ENCODE results near the gene MPZL3.
"Not testable (repeated sequence)": the region's sequence is repeated elsewhere in the genome, so short reads cannot be mapped to it uniquely, and the experiment has no call there.

MPZL3 gene

GRCh38 chr11:118213201-118213600 is 39.0 kb downstream of the MPZL3 start:
- DNase-seq (ENCODE audit: low read depth in 1 of 2, low spot score in 1 of 2): no peak

- DNase-seq (ENCODE audit: low read depth in 1 of 2, low spot score in 1 of 2): no peak
Measured at GRCh38 chr11:118212781-118213191, 39.4 kb downstream of the MPZL3 start.

DNA sequence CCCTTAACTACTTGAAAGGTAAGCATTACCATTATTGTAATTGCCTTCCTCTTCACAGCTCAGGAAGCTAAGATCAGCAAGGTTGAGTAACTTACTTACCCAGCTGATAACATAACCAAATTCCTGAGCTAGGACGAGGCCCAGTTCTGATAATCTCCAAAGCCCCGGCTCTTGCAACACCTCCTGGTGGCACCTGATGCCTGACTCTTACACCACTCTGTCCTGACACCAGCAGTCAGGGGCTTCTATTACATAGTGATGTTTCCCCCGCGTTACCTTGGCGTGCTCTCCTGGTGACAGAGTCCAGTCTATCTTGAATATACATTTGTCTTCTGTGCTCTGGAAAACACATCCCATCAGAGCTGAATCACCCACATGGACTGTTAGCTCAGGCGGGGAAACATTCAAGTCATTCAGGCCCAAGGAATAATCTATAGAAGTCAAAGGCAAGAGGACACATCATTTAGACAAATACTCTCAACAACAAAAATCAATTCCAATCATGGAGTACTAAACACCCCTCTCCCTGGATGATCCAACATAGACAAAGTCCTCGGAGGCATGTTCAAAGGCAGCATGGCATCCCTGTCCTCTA is 39.9 kb downstream of the MPZL3 start:
- no peak for DNase-seq (ENCODE audit: low read depth in 1 of 2, low spot score in 1 of 2)

- DNase-seq (ENCODE audit: low read depth in 1 of 2, low spot score in 1 of 2): no peak
Measured at GRCh38 chr11:118211006-118211405, 41.2 kb downstream of the MPZL3 start.

DNA sequence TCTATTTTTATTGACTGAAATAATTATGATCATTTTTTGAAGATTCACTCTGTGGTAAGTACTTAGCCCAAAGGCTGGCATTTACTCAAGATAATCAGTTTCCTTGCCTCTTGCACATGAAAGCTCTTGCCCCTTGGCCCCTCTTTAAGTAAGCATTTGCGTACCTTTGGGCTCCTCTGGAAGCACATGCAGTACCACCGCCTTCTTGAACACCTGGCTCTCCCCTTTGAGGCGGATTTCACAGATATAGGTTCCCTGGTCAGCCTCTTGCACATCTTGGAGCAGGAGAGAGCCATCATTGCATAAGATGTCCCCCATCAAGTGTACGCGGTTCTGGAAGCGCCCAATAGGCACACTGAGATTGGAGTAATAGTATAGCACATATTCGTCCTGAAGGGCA is 41.8 kb downstream of the MPZL3 start:
- no peak for DNase-seq (ENCODE audit: low read depth in 1 of 2, low spot score in 1 of 2)

- no peak for DNase-seq (ENCODE audit: low read depth in 1 of 2, low spot score in 1 of 2)
Measured at GRCh38 chr11:118209033-118209432, 43.1 kb downstream of the MPZL3 start.

GRCh38 chr11:118207079-118207478 is 45.1 kb downstream of the MPZL3 start:
- no peak for DNase-seq (ENCODE audit: low read depth in 1 of 2, low spot score in 1 of 2)

- DNase-seq (ENCODE audit: low read depth in 1 of 2, low spot score in 1 of 2): no peak
Measured at GRCh38 chr11:118206391-118207031, 45.7 kb downstream of the MPZL3 start.

DNA sequence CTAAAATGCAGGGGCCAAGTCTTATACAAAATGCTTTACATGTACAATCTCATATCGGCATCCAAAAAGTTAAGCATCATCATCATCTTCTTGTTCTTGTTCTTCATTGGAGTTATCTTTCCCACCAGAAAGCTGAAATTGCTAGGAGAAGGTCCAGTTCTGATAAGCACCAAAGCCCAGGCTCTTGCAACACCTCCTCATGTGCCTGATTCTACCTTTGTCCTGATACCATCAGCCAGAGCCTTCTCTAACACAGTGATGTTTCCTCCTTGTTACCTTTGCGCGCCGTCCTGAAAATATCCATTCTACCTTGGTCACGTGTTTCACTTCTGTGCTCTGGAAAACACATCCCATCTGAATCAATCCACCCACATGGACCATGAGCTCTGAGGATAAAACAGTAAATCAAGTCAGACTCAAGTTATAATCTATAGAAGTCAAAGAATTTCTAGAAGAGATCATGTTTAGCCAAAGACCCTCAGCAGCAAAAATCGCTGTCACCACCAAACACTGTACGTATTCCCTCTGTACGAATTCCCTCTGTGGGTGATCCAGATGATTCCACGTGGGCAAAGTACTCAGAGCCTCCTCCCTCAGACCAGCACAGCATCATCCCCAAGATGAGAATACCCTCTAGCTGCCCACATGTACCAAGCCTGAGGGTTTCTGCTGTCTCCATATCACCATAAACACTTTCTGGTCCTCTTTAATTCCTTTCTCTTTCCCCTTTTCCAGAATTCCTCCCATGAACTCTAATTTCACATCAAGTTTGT is 46.4 kb downstream of the MPZL3 start:
- no peak for DNase-seq (ENCODE audit: low read depth in 1 of 2, low spot score in 1 of 2)

- no peak for DNase-seq (ENCODE audit: low read depth in 1 of 2, low spot score in 1 of 2)
Measured at GRCh38 chr11:118202599-118203422, 49.4 kb downstream of the MPZL3 start.

- no peak for DNase-seq (ENCODE audit: low read depth in 1 of 2, low spot score in 1 of 2)
Measured at GRCh38 chr11:118201966-118202365, 50.2 kb downstream of the MPZL3 start.

- no peak for DNase-seq (ENCODE audit: low read depth in 1 of 2, low spot score in 1 of 2)
Measured at GRCh38 chr11:118200901-118201680, 51.1 kb downstream of the MPZL3 start.

DNA sequence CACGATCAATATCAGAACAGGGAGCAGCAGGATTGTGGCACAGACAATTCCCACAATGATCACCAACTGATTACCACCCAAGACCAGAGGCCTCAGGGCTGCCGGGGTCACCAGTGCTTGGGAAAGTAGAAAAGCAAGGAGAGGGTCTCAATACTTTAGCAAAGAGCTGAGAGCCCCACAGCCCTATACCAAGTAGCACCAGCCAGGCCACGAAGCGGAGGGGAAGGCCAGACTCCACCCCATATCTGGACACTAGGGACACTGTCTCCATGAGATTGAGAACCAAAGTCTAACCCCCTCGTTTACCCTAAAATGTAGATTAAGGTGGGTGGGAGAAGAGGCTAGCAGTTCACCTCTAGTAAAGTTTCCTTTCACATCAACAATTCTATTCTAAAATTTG is 51.7 kb downstream of the MPZL3 start:
- no peak for DNase-seq (ENCODE audit: low read depth in 1 of 2, low spot score in 1 of 2)

GRCh38 chr11:118199135-118199534 is 53.0 kb downstream of the MPZL3 start:
- no peak for DNase-seq (ENCODE audit: low read depth in 1 of 2, low spot score in 1 of 2)

DNA sequence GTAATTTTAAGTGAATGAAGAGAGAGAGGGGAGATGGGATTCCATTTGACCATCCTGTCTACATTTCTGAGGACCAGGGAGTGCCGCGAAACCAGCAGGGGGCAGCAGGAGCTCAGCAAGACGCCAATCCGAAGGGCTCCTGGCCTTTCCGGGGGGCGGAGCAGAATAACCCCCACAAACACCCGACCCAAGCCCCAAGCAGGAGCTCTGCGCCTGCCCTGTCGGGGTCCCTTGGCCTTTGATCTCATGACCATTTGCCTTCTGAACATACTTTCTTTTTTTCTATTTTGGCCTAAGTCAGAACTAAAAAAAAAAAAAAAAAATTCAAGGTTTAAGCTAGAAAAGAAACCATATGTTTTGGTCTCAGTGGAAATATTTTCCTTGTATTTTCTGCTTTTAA is 53.8 kb downstream of the MPZL3 start:
- DNase-seq (ENCODE audit: low read depth in 1 of 2, low spot score in 1 of 2): peak; percentile 66 to 80

GRCh38 chr11:118194835-118195627 is 57.1 kb downstream of the MPZL3 start:
- no peak for DNase-seq (ENCODE audit: low read depth in 1 of 2, low spot score in 1 of 2)

DNA sequence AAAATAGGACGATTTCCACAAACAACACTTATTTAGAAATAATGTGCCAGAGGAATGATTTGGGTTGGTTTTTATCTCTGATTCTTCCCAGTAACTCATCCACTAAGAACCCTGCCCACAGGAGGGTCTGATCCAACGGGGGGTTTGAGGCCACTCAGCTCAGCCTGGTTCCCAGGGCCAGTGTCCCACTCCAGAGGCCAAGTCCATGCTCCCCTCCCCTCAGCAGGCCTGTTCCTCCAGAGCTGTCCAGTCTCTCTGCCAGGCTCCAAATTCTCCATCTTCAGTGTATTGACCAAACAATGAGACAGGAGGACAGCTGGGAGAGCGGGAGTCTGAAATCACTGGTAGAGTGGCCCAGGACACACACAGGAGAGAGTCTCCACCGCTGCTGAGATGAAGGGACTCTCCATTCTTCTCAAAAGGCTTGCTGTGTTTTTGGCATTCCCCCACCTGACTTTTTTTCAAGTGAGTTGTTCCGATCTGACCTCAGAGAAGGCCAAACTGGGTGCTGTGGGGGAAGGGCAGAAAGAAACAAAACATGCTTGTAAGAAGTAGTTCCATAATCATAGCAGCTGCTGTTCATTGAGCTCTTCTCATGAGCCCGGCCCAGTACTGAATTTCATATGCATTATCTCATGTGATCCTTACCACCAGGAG is 58.1 kb downstream of the MPZL3 start:
- no peak for DNase-seq (ENCODE audit: low read depth in 1 of 2, low spot score in 1 of 2)

DNA sequence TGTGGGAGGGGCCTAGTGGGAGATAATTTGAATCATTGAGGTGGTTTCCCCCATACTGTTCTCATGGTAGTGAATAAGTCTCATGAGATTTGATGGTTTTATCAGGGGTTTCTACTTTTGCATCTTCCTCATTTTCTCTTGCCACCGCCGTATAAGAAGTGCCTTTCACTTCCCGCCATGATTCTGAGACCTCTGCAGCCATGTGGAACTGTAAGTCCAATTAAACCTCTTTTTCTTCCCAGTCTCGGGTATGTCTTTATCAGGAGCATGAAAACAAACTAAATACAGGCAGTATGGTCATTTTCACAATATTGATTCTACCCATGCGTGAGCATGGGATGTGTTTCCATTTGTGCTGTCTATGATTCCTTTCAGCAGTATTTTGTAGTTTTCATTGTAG is 59.3 kb downstream of the MPZL3 start:
- not testable (repeated sequence) for DNase-seq (ENCODE audit: low read depth in 1 of 2, low spot score in 1 of 2)

DNA sequence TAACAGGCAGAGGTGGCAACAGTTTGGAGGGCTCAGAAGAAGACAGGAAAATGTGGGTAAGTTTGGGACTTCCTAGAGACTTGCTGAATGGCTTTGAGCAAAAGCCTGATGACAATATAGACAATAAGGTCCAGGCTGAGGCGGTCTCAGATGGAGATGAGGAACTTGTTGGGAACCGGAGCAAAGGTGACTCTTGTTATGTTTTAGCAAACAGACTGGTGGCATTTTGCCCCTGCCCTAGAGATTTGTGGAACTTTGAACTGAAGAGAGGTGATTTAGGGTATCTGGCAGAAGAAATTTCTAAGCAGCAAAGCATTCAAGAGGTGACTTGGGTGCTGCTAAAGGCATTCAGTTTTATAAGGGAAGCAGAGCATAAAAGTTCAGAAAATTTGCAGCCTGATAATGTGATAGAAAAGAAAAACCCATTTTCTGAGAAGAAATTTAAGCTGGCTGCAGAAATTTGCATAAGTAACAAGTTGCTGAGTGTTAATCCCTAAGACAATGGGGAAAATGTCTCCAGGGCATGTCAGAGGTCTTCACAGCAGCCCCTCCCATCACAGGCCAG is 61.1 kb downstream of the MPZL3 start:
- DNase-seq (ENCODE audit: low read depth in 1 of 2, low spot score in 1 of 2): not testable (repeated sequence)

Data from stimulated activated CD4-positive, alpha-beta T cell treated with anti-CD3 and anti-CD28 coated beads, Interleukin-15, amount 100 ng/mL, for 1 hour (primary cell).